Stimulated activated CD4-positive, alpha-beta T cell treated with anti-CD3 and anti-CD28 coated beads, Interleukin-15, amount 100 ng/mL, for 48 hours (primary cell): ENCODE measurements around the gene NOTCH4.
"Not testable (repeated sequence)": the region's sequence is repeated elsewhere in the genome, so short reads cannot be mapped to it uniquely, and the experiment has no call there.

Source experiments
- DNase-seq, 2 donors: peaks; one replicate each; pipeline ENCODE4 v3.0.0-alpha.2; 2020; ENCODE audit warnings: low read depth in 2 of 2

The NOTCH4 gene

GRCh38 chr6:32223258-32224235 lies at the start of gene NOTCH4:
Gene NOTCH4 (minus strand): TSS chr6:32224067. CDS start chr6:32223928, 139 bp downstream.
- no peak for DNase-seq

DNA sequence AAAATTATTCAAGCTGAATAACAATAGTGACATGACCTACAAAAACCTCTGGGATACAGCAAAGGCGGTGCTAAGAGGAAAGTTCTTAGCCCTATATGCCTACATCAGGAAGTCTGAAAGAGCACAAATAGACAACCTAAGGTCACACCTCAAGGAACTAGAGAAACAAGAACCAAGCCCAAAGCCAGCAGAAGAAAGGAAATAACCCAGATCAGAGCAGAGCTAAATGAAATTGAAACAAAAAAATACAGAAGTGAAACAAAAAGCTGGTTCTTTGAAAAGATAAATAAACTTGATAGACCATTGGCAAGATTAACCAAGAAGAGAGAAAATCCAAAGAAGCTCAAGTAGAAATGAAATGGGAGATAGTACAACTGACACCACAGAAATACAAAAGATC lies 47.6 kb upstream of the NOTCH4 start:
- no peak for DNase-seq

DNA sequence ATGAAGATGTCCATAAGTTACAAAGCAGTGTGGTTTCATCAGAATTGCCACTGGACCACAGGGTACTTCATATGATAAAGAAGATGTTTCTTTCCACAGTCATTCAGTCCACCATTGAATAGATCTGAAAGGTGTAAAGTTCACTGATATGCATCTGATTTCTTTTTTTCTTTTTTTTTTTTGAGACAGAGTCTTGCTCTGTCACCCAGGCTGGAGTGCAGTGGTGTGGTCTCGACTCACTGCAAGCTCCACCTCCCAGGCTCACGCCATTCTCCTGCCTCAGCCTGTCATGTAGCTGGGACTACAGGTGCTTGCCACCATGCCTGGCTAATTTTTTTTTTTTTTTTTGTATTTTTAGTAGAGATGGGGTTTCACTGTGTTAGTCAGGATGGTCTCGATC lies 44.6 kb upstream of the NOTCH4 start:
- not testable (repeated sequence) for DNase-seq

GRCh38 chr6:32267035-32267434 lies 43.2 kb upstream of the NOTCH4 start:
- no peak for DNase-seq

DNA sequence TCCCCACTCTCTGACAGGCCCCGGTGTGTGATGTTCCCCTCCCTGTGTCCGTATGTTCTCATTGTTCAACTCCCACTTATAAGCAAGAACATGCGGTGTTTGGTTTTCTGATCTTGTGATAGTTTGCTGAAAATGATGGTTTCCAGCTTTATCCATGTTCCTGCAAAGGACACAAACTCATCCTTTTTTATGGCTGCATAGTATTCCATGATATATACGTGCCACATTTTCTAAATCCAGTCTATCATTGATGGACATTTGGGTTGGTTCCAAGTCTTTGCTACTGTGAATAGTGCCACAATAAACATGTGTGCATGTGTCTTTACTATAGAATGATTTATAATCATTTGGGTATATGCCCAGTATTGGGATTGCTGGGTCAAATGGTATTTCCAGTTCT lies 33.4 kb upstream of the NOTCH4 start:
- not testable (repeated sequence) for DNase-seq

GRCh38 chr6:32255199-32256153 lies 31.6 kb upstream of the NOTCH4 start:
- DNase-seq, result peak; percentile 52 to 67

- no peak for DNase-seq
Observed at GRCh38 chr6:32254761-32255198, 30.9 kb upstream of the NOTCH4 start.

DNA sequence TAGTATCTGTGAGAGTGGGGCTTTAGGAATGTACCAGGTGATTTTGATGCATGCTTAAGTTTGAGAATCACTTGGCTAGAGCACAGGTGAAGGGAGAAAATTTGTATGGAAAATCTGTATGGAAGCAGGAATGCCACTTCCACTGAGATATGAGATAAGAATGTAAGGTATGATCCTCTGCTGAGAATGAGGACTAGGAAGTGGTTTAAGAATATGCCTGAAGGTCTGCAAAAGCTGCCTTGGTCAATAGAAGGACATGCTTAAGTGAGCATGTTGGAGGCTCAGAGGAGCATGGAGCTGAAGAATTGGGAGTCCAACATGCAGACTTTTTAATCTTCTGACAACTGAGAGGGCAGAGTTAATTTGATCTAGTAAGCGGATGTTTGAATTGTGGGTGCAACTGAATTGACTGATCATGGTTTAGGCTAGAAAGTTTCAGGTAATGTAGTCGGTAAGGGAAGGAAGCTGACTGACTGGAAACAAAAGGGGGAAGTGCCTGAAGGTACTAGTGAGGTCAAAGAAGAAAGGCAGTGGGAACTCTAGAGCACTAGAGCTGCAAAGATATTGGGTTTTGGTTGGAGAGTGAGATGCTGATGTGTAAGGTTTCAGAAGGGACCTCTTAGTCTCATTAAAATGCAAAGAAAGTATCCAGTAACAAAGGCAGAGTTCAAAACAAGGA lies 28.6 kb upstream of the NOTCH4 start:
- no peak for DNase-seq

GRCh38 chr6:32249262-32249661 lies 25.4 kb upstream of the NOTCH4 start:
- DNase-seq, result no peak

DNA sequence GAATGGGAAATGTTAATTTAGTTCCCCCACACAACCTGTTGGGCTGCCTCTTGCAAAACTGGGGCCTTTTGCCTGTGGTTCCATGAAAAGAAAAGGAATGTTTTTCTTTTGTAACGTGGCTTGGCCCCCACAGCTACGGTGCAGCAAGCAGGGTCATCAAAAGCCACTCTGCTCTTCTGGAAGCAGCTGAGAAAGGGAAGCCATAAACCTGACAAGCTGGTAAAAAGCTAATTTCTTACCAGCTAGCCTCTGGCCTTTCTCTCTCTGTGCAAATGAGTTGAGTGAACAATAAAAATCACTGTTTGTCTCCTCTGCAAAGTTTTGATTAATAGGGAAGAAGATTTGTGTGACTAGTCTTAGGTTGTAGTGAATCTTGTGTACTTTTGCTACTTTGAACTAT lies 23.5 kb upstream of the NOTCH4 start:
- no peak for DNase-seq

GRCh38 chr6:32244946-32245398 lies 21.1 kb upstream of the NOTCH4 start:
- DNase-seq, result peak; percentile 34 to 52

DNA sequence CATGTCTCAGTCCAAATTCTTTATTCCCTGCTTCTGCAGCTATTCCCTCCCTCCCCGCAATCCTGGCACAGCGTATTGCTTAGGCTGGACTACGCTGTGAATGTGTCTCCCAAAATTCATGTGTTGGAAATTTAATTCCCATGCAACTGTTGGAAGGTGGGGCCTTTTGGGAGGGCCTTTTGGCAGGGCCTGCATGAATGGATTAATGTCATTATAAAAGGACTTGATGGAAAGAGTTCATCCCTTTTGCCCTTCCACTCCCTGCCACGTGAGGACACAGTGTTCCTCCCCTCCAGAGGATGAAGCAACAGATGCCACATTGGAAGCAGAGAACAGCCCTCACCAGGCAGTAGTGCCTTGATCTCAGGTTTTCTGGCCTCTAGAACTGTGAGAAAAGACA lies 20.4 kb upstream of the NOTCH4 start:
- no peak for DNase-seq

GRCh38 chr6:32242318-32242813 lies 18.5 kb upstream of the NOTCH4 start:
- DNase-seq, result not testable (repeated sequence)

GRCh38 chr6:32240686-32241085 lies 16.8 kb upstream of the NOTCH4 start:
- no peak for DNase-seq

DNA sequence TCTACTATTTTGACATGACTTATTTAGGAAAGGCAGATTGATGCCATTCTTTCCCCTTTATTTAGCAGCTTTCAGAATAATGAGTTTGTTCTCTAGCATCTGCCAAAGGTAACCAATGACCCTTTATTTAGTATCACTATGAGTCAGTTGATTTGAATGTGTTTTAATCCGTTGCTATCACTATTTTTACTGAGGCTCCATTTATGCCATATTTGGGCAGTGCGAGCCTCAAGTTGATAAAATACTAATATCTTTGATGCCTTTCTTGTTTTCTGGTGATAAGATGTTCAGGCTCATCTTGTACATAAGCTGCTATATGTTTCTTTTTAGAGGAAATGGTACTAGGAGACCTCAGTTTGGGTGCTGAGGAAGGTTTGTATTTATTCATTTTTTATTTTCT lies 15.6 kb upstream of the NOTCH4 start:
- DNase-seq, result no peak

DNA sequence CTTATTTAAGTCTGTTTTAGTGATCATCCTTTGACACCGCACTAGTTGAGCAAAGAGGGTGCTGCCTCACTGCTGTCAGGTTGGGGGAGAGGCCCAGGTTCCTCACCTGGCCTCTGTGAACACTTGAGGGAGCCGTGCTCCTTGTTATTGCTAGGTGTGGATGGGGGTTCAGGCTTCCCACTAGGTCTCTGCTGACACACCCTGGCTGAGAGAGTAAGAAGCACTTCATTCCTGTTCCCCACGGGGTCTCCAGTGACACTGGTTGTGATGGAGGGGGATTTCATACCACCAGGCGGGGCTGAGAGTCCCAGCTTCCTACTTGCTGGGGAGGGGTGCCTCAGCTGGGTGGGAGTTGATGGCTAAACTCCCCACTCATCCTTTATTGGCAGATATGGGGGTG lies 11.1 kb upstream of the NOTCH4 start:
- DNase-seq, result no peak

GRCh38 chr6:32226434-32226833 lies 2.6 kb upstream of the NOTCH4 start:
- no peak for DNase-seq

DNA sequence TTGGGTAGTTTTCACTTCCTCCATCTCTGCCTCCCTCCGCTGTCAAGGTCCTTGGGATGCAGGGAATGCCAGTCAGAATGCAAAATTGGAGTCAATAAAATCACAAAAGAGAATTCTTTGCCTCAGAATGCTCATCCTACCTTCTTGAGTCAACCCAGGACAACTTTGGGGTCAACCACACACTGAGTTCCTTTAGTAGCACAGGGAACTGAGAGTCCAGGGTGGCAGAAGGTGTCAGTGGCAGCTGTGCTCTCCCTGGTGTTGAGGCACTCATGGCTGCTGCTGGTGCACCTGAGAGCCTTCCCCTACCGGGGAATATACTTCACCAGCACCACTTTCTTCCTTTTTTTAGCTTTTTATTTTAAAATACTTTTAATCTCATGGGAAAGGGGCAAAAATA lies 829 bp upstream of the NOTCH4 start:
- DNase-seq, result no peak

DNA sequence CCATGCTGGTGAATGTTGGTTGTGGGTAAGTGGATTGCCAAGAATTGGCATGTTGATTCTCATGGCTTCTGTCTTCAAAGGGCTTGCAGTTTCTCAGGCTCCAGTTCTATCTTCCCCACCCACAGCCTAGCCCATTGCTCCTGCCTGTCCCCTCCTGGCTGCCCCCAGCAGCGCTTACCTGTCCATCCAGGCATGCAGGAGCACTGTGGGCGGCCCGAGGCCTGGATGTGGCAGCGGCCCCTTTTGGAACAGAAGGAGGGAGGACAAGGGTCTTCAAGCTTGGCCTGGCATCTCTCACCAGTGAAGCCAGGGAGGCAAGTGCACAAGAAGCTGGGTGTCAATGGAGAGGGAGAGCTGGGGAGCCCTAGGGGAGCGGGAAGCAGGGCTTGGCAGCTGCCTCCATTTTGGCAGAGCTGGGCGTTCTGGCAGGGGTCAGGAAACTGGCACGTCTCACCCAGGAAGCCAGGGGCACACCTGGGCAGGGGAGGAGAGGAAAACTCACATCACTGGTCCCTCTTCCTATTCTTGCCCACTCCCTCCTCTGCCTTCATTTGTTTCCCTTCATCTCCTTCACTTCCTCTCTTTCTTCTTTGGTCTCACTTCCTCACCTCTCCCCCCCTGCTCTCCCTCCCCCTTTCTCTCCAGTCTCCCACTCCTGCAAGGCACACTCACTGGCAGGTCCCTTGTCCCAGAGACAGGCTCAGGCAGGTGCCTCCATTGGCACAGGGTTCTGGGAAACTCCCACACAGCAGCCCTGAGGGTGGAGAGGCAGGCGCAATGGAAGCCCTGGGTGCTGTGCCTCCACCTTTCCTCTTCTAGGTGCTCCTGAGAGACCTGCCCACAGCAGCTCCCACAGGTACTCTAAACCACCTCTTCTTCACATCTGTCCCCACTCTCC lies 1.3 kb downstream of the NOTCH4 start:
- no peak for DNase-seq

DNA sequence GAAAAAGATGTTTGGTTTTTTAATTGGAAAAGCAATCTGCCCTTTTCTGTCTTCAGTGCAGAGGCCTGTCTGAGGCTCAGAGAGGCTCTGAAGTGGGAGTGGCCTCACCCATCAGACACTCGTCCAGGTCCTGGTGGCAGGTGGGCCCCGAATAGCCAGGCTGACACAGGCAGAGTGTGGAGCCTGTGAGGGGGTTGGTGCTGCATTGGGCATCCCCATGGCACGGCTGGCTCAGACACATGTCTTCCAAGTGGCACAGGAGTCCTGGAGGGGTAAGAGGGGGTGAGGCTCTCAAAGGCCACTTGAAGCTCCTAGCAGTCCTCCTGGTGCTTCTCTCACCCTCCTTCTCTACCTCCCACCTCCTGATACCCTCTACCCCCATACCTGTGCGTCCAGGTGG lies 3.8 kb downstream of the NOTCH4 start:
- no peak for DNase-seq
